Astrocyte (in vitro differentiated cells and primary cell): Measurements from ENCODE around the gene POLG.

ENCODE experiments used
- CTCF ChIP-seq: IDR thresholded peaks from 2 replicates; pipeline ENCODE4 v1.5.1; 2011; ENCODE audit warnings: low read depth, mild to moderate bottlenecking, inconsistent platforms, low read length, moderate library complexity; ENCODE audit not compliant: insufficient read depth
- EZH2 ChIP-seq: IDR thresholded peaks from 2 replicates; pipeline ENCODE4 v1.6.1; 2012; ENCODE audit warnings: mild to moderate bottlenecking, low read length, inconsistent platforms; ENCODE audit not compliant: insufficient read depth

DNA sequence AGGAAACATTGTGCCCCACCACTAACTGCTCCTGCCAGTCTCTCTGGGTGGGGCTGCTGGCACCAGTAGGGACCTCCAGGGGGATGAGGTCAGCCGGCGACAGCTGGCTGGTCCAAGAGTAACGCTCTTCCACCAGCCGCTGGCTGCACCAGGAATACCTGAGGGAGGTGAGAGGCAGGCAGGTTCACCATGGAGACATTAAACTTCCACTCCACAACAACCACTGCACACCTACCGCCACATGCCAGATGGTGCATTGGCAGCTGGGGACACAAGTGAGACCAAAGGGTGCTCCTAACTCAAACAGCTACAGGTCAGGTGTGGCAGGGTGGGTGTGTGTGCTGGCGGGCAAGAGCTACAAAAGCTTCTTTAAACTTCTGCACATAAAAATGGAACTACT is 4.5 kb downstream of the POLG start:
- TF ChIP-seq CTCF (no peak), EZH2 (no peak)
